Measurements from ENCODE around the gene CIB1.

Gene CIB1

GRCh38 chr15:90239371-90239770 lies 5.6 kb upstream of the CIB1 start:
- no peak for DNase-seq

GRCh38 chr15:90234096-90234988 lies 601 bp upstream of the CIB1 start, which contains the start of gene GDPGP1:
GDPGP1 (plus strand) TSS chr15:90234209; CDS start chr15:90240909, 6,700 bp downstream.
- DNase-seq, result no peak

- DNase-seq, result no peak
These were observed 777 bp downstream of the CIB1 start for GRCh38 chr15:90232941-90233386.

- no peak for DNase-seq
These were observed 1.5 kb downstream of the CIB1 start for GRCh38 chr15:90232196-90232595.

GRCh38 chr15:90231028-90232017 lies 2.4 kb downstream of the CIB1 start:
- peak; percentile 91 for DNase-seq

DNA sequence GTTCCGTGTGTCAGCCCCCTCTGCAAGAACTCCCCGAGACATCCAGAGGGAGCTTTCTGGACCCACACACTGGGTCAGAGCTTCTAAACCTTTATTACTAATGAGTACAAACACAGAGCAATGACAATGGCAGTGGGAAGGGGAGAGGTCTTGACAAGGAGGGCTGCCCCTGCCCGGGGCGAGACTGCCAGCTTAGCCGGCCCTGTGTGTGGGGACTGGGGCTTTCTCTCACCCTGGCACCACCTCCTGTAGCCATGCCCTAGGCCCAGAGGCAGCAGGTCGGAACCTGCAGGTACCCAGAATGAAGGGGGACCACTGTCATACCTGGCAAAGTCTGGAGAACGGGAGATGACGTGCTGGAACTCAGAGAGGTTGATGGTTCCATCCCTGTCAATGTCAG lies 3.1 kb downstream of the CIB1 start:
- no peak for DNase-seq

DNA sequence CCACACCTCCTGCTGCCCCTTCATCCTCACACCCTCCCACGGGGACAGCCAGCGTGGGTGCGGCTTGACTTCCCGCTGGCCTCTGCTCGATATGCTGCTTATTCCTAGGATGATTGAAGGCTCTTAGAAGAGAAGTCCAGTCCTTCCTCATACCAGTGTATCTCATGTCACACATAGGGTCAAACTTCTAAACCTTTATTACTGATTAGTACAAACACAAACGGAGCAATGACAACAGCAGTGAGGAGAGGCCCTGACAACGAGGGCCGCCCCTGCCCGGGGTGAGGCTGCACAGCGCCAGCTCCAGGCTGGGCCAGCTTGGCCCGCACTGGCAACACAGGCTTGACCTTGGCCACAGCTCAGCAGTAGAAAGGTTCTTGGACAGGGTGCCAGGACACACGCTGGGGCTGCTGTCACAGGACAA lies 3.7 kb downstream of the CIB1 start:
- DNase-seq, result no peak

DNA sequence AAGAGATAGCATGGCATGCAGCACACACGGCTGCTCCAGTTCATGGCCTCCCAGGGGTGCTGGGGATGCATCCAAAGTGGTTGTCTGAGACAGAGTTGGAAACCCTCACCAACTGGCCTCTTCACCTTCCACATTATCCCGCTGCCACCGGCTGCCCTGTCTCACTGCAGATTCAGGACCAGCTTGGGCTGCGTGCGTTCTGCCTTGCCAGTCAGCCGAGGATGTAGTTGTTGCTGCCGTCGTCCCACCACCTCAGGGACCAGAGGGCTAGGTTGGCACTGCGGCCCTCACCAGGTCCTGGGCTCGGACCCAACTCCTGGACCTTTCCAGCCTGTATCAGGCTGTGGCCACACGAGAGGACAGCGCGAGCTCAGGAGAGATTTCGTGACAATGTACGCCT lies 4.8 kb downstream of the CIB1 start:
- no peak for DNase-seq

GRCh38 chr15:90227816-90228772 lies 5.6 kb downstream of the CIB1 start:
- no peak for DNase-seq

DNA sequence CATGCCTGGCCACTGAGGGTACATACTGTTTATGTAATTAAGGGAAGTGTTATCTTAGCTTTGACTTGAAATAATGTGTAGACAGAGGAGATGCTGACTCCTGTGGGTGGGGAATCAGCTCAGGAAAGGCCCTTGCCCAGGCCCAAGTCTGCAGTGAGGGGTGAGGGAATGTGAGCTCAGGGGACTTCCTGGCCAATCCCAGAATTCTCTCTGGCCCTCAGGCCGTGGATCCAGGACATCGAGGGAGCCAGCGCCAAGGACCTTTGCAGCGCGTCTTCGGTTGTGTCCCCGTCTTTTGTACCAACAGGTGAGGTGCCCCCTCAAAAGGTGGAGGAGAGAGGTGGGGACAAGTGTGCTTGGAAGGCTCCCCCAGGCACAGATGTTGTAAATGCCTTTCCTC lies 6.4 kb downstream of the CIB1 start:
- no peak for DNase-seq

- DNase-seq, result no peak
These were observed 8.1 kb downstream of the CIB1 start for GRCh38 chr15:90225504-90226234.

DNA sequence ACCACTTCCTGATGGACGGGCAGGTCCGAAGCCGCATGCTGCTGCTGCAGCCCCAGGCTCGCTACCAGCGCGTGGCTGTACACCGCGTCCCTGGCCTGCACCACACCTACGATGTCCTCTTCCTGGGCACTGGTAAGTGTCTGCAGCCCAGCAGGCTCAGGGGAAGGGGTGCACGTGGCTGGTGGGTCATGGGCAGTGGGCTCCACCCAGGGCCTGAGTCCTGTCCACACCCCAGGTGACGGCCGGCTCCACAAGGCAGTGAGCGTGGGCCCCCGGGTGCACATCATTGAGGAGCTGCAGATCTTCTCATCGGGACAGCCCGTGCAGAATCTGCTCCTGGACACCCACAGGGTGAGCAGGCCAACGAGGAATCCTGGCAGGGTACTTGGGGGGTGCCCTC lies 8.7 kb downstream of the CIB1 start:
- no peak for DNase-seq

DNA sequence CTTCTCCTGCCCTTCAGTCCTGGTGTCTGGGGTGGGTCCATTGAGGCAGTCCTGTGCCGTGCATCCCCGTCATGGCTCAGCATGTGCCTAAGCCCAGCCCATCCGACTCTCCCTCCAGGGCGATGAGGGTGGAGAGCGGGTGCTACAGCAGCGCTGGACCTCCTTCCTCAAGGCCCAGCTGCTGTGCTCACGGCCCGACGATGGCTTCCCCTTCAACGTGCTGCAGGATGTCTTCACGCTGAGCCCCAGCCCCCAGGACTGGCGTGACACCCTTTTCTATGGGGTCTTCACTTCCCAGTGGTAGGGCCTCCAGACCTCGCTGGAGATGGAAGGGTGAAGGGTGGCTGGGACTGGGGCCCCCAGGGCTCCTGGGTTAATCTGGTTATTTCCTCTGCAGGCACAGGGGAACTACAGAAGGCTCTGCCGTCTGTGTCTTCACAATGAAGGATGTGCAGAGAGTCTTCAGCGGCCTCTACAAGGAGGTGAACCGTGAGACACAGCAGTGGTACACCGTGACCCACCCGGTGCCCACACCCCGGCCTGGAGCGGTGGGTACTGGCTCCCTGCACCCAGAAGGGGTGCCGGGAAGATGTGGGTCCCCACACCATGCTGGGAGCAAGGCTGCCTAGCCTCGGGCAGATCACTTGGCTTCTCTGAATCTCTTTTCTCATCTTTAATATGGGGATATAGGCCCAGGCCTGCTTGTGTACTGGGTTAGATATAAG lies 10.1 kb downstream of the CIB1 start:
- no peak for DNase-seq

DNA sequence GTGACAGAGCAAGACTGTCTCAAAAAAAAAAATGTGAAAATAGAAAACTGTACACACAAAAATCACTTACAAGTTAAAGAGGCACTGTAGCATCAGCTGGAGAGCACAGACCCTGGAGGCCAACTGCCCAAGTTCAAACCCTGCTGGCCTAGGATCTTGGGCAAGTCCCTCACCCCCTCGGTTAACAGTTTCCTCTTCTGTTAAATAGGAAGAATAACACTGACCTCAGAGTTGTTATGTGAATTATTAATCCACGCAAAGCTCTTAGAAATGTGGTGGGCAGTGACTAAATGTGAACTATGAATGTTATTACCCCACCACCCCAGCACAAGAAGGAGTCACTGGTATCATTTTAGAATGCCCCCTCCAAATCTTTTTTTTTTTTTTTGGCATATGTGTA lies 11.2 kb downstream of the CIB1 start:
- DNase-seq, result no peak

DNA sequence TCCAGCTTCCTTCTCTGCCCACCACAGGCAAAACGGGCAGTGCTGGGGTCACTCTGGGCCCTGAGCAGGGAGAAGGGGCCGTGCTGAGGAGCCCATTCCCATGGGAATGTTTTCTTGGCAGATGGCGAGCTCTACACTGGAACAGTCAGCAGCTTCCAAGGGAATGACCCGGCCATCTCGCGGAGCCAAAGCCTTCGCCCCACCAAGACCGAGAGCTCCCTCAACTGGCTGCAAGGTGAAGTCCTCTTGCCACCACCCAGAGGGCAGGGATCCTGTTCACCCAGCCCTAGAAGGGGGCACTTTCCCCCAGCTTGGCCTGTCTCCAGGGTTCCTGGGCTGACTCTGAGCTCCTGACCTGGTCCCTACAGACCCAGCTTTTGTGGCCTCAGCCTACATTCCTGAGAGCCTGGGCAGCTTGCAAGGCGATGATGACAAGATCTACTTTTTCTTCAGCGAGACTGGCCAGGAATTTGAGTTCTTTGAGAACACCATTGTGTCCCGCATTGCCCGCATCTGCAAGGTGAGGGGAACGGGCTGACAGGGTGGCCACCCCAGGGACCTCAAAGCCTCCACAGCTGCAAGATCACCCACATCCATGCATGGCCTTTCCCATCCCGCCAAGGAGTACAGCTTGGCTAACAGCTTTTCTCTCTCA lies 12.4 kb downstream of the CIB1 start:
- no peak for DNase-seq

- DNase-seq, result peak; percentile 83
These were observed 14.2 kb downstream of the CIB1 start for GRCh38 chr15:90219421-90220141.

GRCh38 chr15:90217671-90218394 lies 15.9 kb downstream of the CIB1 start:
- no peak for DNase-seq

DNA sequence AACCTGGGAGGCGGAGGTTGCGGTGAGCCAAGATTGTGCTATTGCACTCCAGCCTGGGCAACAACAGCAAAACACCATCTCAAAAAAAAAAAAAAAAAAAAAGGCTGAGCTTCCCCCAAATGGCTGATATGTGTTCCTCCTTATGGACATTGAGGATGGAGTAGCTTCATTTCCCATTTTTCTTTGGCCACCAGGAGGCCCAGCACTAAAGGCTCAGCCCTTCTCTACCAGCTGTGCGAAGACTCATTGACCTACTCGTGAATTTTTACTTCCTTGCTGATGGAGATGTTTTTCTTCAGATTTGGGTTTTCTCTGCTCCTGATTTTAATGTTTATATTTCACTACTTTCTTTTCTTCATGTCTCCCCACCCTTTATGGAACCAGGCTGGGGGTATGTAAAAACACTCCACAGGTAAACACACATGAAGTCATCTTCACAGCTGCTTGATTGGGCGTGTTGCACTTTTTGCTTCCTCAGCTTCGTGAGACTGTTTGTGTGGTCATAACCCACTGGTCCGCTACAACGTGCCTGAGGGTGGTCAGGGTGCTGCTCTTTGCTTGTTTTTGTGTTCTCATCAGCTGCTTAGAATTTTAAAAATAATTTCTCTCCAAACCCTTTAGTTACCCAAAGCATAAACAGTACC lies 19.1 kb downstream of the CIB1 start:
- DNase-seq, result no peak
